Natural killer cell (primary cell): ENCODE measurements around the gene FSHB. TPM values are rescaled to one million over a fixed set of nuclear protein-coding genes. Genes with fewer than 3 reads are reported as not detected.

ENCODE experiments used
- ATAC-seq, 3 donors: fragments of 150-1000 bp in 2 of 3; fragments of 200-7000 bp in 1 of 3; cut with Tn5 transposase; 1 replicate in 1 of 3; 2 replicates in 2 of 3; pipeline ENCODE4 v1.10.0; 2021; ENCODE audit warnings: mild to moderate bottlenecking in 2 of 3, moderate library complexity in 2 of 3
- DNase-seq, 2 donors: peaks; one replicate each; pipeline versions ENCODE4 v3.0.0 to v3.0.0-alpha.2; 2013 to 2021; ENCODE audit warnings: mixed read lengths in 1 of 2
- H3K27ac ChIP-seq: one replicate; pipeline ENCODE4 v1.5.1; 2013; ENCODE audit warnings: mild to moderate bottlenecking, low read length
- H3K27me3 ChIP-seq: one replicate; pipeline ENCODE4 v1.6.1; 2013; ENCODE audit warnings: low read length; ENCODE audit not compliant: control insufficient read depth, insufficient read depth
- H3K36me3 ChIP-seq: one replicate; pipeline ENCODE4 v1.6.1; 2013; ENCODE audit warnings: low read length; ENCODE audit not compliant: control insufficient read depth, insufficient read depth
- H3K4me1 ChIP-seq: one replicate; pipeline ENCODE4 v1.6.1; 2013; ENCODE audit warnings: low read length; ENCODE audit not compliant: control insufficient read depth, insufficient read depth
- H3K4me3 ChIP-seq: one replicate; pipeline ENCODE4 v1.5.1; 2013; ENCODE audit warnings: low read length
- H3K9me3 ChIP-seq: one replicate; pipeline ENCODE4 v1.6.1; 2013; ENCODE audit warnings: low read length; ENCODE audit not compliant: control insufficient read depth, insufficient read depth
- H3K27ac Mint-ChIP-seq, 2 donors: one replicate each; pipeline ENCODE4 v1.8.0; 2022; ENCODE audit warnings: mild to moderate bottlenecking in 2 of 2, mixed read lengths in 2 of 2, moderate library complexity in 1 of 2
- H3K27me3 Mint-ChIP-seq, 2 donors: one replicate each; pipeline ENCODE4 v1.8.0; 2022; ENCODE audit warnings: low read depth in 2 of 2, mixed read lengths in 2 of 2
- H3K36me3 Mint-ChIP-seq: one replicate; pipeline ENCODE4 v1.8.0; 2022; ENCODE audit warnings: mixed read lengths
- H3K4me1 Mint-ChIP-seq, 2 donors: one replicate each; pipeline ENCODE4 v1.8.0; 2022; ENCODE audit warnings: mixed read lengths in 2 of 2
- H3K4me3 Mint-ChIP-seq: one replicate; pipeline ENCODE4 v1.8.0; 2022; ENCODE audit warnings: mild to moderate bottlenecking, moderate library complexity, mixed read lengths
- H3K9me3 Mint-ChIP-seq, 2 donors: one replicate each; pipeline ENCODE4 v1.8.0; 2022; ENCODE audit warnings: mixed read lengths in 2 of 2
- WGBS: methylation state at CpG from one replicate; pipeline ENCODE4 v1.1.7; 2013; ENCODE audit warnings: missing lambda C conversion rate; ENCODE audit not compliant: insufficient coverage; 5-methylcytosine and 5-hydroxymethylcytosine counted together
- intact Hi-C: fragments of 100-400 bp; cut with micrococcal nuclease; formaldehyde crosslinking; loops from one replicate; pipeline ENCODE4 v1.14.2; 2022
- total RNA-seq, 4 donors: library from RNA; stranded (reverse); fragments of 120-200 nt in 1 of 4; gene quantifications; one replicate each; pipeline versions ENCODE4 v1.2.3 to v1.2.4, GENCODE V29; 2013 to 2022
- TF ChIP-seq, protein P1 (sequence below): fragments of 200-600 bp; IDR thresholded peaks from one replicate; pipeline ENCODE4 v1.8.0; 2022; ENCODE audit warnings: antibody characterized with exemption

The FSHB gene
- total RNA-seq, 3 donors from 2014 or later (not counting 1 experiment from before 2014, with no cell fraction given) = not detected

DNA sequence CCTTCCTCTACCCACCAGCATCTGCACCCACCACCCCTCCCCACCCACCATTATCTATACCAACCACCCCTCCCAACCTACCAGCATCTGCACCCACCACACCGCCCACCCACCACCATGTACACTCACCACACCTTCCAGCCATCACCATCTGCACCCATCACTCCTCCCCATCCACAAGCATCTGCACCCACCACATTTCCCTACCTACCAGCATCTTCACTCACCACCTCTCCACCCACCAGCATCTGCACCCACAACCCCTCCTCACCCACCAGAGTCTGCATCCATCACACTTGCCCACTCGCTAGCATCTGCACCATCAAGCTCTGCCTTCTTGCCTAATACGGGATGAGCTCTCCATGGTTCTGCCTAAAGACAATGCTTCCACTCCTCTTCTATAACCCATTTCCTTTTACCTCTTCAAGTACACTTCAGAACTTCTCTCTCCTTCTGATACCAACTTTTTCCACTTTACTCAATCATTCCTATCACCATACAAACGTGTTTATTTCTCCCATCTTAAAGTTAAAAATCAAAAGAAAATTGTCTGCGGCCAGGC is 2.4 kb upstream of the FSHB start:
- no peak for DNase-seq
- H3K4me3 Mint-ChIP-seq = no peak overlapping the region
- no peak overlapping the region for H3K27ac Mint-ChIP-seq
- ATAC-seq = no peak
- H3K9me3 Mint-ChIP-seq = no peaks in the 10 kb centered on the region
- peaks cover 4% of the 10 kb centered on the region for H3K9me3 ChIP-seq
- TF ChIP-seq, protein P1, sequence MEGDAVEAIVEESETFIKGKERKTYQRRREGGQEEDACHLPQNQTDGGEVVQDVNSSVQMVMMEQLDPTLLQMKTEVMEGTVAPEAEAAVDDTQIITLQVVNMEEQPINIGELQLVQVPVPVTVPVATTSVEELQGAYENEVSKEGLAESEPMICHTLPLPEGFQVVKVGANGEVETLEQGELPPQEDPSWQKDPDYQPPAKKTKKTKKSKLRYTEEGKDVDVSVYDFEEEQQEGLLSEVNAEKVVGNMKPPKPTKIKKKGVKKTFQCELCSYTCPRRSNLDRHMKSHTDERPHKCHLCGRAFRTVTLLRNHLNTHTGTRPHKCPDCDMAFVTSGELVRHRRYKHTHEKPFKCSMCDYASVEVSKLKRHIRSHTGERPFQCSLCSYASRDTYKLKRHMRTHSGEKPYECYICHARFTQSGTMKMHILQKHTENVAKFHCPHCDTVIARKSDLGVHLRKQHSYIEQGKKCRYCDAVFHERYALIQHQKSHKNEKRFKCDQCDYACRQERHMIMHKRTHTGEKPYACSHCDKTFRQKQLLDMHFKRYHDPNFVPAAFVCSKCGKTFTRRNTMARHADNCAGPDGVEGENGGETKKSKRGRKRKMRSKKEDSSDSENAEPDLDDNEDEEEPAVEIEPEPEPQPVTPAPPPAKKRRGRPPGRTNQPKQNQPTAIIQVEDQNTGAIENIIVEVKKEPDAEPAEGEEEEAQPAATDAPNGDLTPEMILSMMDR = no peak
- no peaks in the 10 kb centered on the region for H3K4me1 ChIP-seq
- H3K27me3 ChIP-seq = no peaks in the 10 kb centered on the region
- H3K36me3 Mint-ChIP-seq = no peaks in the 10 kb centered on the region
- no peaks in the 10 kb centered on the region for H3K36me3 ChIP-seq
- intact Hi-C loops = no loop called here
- H3K4me3 ChIP-seq = no peak overlapping the region
- no peaks in the 10 kb centered on the region for H3K4me1 Mint-ChIP-seq
- 82% methylated on average over 5 of the region's 5 CpGs for WGBS
- H3K27ac ChIP-seq = no peak overlapping the region
- peaks cover 9 to 20% of the 10 kb centered on the region in 2 donors for H3K27me3 Mint-ChIP-seq

DNA sequence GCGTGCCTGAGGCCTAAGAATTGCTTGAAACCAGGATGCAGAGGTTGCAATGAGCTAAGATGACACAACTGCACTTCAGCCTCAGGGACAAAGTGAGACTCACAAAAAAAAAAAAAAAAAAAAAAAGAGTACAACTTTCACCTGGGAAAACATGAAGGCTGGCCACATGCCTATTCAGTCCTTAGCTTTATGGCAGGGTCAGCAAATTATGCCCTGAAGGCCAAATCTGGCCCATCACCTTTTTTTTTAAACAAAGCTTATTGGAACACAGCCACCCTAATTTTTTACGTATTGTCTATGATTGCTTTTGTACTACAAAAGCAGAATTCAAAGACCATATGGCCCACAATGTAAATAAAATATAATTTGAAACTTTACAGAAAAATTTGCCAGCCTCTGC is 8.2 kb downstream of the FSHB start:
- Mint-ChIP-seq H3K4me3 (no peak overlapping the region), H3K9me3 (no peaks in the 10 kb centered on the region), H3K4me1 (no peaks in the 10 kb centered on the region), H3K27ac (no peak overlapping the region), H3K27me3 (peaks cover 0 to 5% of the 10 kb centered on the region in 2 donors), H3K36me3 (no peaks in the 10 kb centered on the region)
- ATAC-seq (no peak), DNase-seq (no peak)
- 100% methylated on average over 2 of the region's 2 CpGs for WGBS
- Histone ChIP-seq H3K27ac (no peak overlapping the region), H3K27me3 (no peaks in the 10 kb centered on the region), H3K36me3 (no peaks in the 10 kb centered on the region), H3K4me3 (no peak overlapping the region), H3K4me1 (no peaks in the 10 kb centered on the region), H3K9me3 (no peaks in the 10 kb centered on the region)
- intact Hi-C loops = no loop called here
- TF ChIP-seq, protein P1 = no peak

DNA sequence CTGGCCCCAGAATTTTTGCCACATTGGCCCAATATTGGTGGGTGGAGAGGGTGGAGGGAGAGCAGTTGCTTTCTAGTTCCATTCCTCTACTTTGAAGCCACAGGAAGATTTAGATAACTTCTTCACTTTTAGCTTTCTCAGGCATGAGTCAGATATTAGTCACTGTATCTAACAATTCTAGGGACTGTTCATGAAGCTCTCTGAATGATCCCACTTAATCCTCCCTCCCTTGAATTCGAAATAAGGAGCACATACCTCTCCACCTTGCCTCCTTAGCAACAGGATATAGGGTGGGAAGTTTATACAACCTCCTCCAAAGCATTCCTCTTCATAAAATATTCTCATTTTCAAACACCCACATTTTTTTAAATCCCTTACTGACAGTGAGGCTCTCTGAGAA is 13.5 kb downstream of the FSHB start:
- H3K36me3 Mint-ChIP-seq = no peaks in the 10 kb centered on the region
- TF ChIP-seq, protein P1 = no peak
- no peak for DNase-seq
- intact Hi-C loops = no loop called here
- H3K9me3 Mint-ChIP-seq = no peaks in the 10 kb centered on the region
- no peak overlapping the region for H3K4me3 ChIP-seq
- no peaks in the 10 kb centered on the region for H3K9me3 ChIP-seq
- no peaks in the 10 kb centered on the region for H3K27me3 ChIP-seq
- no peak overlapping the region for H3K27ac Mint-ChIP-seq
- no peak overlapping the region for H3K4me3 Mint-ChIP-seq
- H3K4me1 ChIP-seq = no peaks in the 10 kb centered on the region
- H3K36me3 ChIP-seq = no peaks in the 10 kb centered on the region
- H3K27me3 Mint-ChIP-seq = peaks cover 0 to 5% of the 10 kb centered on the region in 2 donors
- no peak overlapping the region for H3K27ac ChIP-seq
- ATAC-seq = no peak
- WGBS = no CpG with 5 or more reads among the region's 1 CpG
- no peaks in the 10 kb centered on the region for H3K4me1 Mint-ChIP-seq

DNA sequence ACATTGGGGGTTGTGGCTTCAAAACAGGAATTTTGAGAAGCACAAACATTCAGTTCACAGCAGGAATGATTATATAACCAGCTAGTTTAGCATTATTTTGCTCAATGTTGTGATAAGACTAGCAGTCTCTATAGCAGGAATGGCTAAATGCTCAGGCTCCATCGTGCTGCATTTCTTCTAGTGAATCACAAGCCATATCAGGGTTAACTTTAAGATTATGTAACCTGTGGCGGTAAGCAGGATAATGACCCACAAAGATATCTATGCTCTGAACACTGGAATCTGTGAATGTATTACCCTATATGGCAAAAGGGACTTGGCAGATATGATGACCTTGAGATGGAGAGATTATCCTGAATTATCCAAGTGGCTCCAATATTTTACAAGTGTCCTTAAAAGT is 14.8 kb downstream of the FSHB start:
- Histone ChIP-seq H3K4me3 (no peak overlapping the region), H3K9me3 (no peaks in the 10 kb centered on the region), H3K27ac (no peak overlapping the region), H3K27me3 (no peaks in the 10 kb centered on the region), H3K36me3 (no peaks in the 10 kb centered on the region), H3K4me1 (no peaks in the 10 kb centered on the region)
- H3K4me3 Mint-ChIP-seq = no peak overlapping the region
- DNase-seq (no peak), ATAC-seq (no peak)
- H3K9me3 Mint-ChIP-seq = no peaks in the 10 kb centered on the region
- WGBS = 87% methylated on average over 2 of the region's 2 CpGs
- H3K4me1 Mint-ChIP-seq = no peaks in the 10 kb centered on the region
- H3K27ac Mint-ChIP-seq = no peak overlapping the region
- no peaks in the 10 kb centered on the region for H3K27me3 Mint-ChIP-seq
- no peaks in the 10 kb centered on the region for H3K36me3 Mint-ChIP-seq
- intact Hi-C loops = no loop called here
- TF ChIP-seq, protein P1 = no peak
